C4-2B (cell line): ENCODE measurements around the gene CREB3.

Experiments
- H3K27ac ChIP-seq: fragments of 450-650 bp; 2 replicates; pipeline ENCODE4 v1.5.1; 2017
- ZFX ChIP-seq: fragments of 450-650 bp; IDR thresholded peaks from 2 replicates; pipeline ENCODE4 v1.6.1; 2017
- TF ChIP-seq, protein P1 (sequence below): fragments of 450-650 bp; conservative IDR thresholded peaks from 2 replicates; pipeline ENCODE4 v1.5.1; 2017; ENCODE audit warnings: mild to moderate bottlenecking

The CREB3 gene

DNA sequence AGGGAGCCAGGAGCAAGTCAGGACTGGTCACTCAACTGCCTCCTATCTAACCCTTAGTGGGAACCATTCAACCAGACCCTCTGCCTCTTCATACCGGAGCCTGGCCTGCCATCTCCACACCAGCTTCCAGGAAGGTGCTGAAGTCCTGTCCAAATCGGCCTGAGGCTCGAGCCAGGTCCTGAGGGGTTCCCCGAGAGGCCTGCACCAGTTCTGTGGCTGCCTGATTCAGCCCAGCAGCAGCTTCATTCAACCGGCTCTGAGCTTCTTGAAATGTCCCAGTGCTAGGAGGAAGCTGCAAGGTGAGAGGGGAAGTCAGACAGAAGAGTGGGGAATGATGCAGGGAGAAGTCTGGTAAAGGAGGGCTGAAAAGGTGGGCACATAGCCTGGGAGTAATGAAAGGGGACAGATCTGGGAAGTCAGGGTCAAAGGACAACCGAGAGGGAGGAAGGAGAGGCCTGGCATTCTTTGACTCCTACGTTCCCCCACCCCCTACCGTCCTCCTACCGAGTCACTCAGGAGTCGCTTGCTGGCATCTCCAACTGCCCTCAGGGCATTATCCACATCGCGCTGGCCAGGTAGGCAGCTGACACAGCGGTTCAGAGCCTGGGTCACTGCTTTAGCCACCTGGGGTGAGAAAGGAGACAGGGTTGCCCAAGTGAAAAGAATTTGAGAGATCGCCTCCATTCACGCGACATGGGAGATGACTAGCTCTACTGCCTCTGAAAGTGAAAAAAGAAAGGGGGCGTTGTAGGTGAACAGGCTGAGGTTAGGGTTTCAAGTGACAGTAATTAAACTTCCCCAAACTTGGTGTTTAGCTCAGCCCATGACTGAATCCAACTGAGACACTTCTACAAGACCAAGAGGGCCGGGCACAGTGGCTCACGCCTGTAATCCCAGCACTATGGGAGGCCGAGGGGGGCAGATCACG is 20.7 kb upstream of the CREB3 start:
- TF ChIP-seq, protein P1, sequence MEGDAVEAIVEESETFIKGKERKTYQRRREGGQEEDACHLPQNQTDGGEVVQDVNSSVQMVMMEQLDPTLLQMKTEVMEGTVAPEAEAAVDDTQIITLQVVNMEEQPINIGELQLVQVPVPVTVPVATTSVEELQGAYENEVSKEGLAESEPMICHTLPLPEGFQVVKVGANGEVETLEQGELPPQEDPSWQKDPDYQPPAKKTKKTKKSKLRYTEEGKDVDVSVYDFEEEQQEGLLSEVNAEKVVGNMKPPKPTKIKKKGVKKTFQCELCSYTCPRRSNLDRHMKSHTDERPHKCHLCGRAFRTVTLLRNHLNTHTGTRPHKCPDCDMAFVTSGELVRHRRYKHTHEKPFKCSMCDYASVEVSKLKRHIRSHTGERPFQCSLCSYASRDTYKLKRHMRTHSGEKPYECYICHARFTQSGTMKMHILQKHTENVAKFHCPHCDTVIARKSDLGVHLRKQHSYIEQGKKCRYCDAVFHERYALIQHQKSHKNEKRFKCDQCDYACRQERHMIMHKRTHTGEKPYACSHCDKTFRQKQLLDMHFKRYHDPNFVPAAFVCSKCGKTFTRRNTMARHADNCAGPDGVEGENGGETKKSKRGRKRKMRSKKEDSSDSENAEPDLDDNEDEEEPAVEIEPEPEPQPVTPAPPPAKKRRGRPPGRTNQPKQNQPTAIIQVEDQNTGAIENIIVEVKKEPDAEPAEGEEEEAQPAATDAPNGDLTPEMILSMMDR, result no peak
- no peak for TF ChIP-seq ZFX
- H3K27ac ChIP-seq, result no peak overlapping the region

DNA sequence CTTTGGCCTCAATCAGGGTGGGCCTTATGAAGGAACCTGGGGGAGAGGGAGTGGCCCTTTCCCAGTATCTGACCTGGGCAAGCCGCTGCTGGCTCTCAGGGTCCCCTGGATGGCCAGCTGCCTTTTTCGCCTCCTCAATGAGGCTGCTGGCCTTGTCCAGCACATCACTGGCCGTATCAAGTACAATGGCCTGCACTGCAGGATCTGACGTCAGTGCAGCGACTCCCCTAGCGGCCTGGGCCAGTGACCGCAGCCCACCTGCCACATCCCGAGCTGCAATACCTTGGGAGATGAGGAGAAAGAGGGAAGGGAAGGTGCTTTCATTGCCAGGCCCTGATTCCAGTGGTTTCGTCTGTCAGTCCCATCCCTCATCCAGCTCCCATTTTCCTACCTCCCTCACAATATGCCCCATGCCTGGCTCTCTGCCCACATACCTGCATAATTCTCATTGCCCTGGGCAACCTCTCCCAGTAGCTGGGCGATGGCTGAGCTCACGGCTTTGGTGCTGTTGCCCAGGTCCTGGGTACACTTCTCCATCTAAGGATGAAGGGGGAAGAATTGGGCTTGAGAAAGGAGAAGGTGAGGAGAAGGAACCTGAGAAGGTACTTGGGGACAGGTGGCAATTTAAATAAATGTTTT is 19.6 kb upstream of the CREB3 start:
- H3K27ac ChIP-seq, result no peak overlapping the region
- TF ChIP-seq ZFX, result no peak
- TF ChIP-seq, protein P1, result no peak

DNA sequence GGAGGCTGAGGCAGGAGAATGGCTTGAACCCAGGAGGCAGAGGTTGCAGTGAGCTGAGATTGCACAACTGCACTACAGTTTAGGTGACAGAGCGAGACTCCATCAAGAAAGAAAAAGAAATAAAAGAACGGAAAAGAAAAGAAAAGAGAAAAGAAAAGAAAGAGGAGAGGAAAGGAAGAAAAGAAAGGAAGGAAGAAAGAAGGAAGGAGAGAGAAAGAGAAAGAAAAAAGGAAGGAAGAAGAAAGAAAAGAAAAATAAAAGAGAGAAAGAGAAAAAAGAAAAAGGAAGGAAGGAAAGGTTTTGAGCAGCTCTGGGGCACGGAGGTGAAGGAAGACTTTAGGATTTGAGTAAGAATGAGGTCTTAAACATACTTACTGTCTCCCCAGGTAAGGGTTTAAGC is 18.9 kb upstream of the CREB3 start:
- TF ChIP-seq ZFX, result no peak
- TF ChIP-seq, protein P1, result no peak
- no peak overlapping the region for H3K27ac ChIP-seq

DNA sequence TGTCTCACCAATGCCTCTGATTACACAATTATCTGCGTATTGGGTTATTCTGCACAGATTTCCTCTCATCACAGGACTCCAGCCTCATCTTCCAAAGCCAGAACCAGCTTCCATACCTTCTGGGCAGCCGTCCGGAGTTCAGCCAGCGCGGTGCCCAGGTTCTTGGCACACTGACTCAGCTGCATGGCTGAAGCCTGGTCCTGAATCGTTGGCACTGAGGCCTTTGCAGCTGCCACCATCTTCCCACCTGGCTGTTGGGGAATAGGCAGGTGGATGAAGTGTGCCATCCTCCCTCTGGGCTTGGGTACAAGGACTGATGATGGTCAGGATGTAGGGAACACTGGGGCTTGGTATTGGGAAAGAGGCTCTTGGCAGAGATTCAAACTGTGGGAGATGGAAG is 18.3 kb upstream of the CREB3 start:
- TF ChIP-seq, protein P1, result no peak
- no peak for TF ChIP-seq ZFX
- no peak overlapping the region for H3K27ac ChIP-seq

DNA sequence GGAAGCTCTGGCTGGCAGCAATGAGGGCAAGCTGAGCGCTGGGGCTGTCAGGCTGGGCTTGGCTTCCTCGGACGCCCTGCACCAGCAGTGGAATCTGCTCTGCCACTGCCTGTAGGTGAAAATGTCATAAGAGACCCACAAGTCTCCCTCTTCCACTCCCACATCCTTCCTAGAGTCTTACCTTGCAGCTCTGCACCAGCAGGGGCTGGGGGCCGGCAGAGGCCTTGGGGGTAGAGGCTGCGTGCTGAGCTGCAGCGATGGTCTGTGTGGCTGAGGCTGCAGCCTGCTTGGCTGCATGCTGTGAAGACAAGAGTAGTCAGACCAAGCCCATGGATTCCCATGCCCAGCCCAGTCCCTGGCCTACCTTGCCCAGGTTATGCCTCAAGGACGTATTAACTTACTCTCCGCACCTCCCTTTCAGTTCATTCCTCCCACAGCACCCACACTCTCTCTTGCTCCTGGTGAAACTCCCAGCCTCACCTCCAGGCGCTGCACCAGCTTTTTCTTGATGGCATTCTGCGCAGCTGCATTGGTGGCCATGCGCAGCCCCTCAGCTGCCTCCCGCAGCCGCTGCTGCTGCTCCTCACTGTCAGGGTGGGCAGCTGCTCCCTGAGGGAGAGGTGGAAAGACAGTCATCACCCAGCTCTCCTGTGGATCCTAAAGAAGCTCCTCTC is 17.8 kb upstream of the CREB3 start:
- H3K27ac ChIP-seq, result no peak overlapping the region
- TF ChIP-seq ZFX, result no peak
- TF ChIP-seq, protein P1, result no peak

DNA sequence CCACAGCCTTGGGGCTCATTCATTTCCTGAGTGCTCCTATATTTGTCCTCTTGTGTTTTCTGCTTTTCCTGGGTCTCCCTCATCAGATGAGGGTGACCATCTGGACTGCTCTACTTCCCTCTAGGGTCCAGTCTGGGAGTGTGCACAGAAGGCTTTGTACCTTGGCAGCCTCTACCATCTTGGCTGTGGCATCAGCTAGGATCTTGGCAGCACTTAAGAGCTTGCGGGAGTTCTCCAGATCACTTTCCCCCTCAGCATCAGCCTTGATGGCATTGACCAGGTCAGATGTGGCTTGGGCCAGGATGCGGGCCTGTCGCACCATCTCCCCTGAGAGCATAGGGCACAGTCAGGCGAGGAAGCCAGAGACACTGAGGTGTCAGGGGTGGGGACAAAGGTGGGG is 16.2 kb upstream of the CREB3 start:
- TF ChIP-seq, protein P1, result no peak
- no peak for TF ChIP-seq ZFX
- no peak overlapping the region for H3K27ac ChIP-seq
